NCI-H446 treated with DMSO at 0.1 percent for 48 hours (cell line): ENCODE results near the gene STUM.
"Not testable (repeated sequence)": the region's sequence is repeated elsewhere in the genome, so short reads cannot be mapped to it uniquely, and the experiment has no call there.

ENCODE experiments used
- DNase-seq: peaks from one replicate; lab custom pipeline; 2025; lab: John Stamatoyannopoulos, UW

Gene STUM

GRCh38 chr1:226604560-226605317 is 56.2 kb downstream of the STUM start:
- DNase-seq: no peak

- DNase-seq: no peak
These were observed 56.9 kb downstream of the STUM start for GRCh38 chr1:226605318-226605950.

- no peak for DNase-seq
These were observed 58.0 kb downstream of the STUM start for GRCh38 chr1:226606311-226607267.

GRCh38 chr1:226607268-226607660 is 58.7 kb downstream of the STUM start:
- no peak for DNase-seq

GRCh38 chr1:226607821-226608220 is 59.3 kb downstream of the STUM start:
- DNase-seq: no peak

- peak; percentile 32 for DNase-seq
These were observed 60.3 kb downstream of the STUM start for GRCh38 chr1:226608699-226609505.

GRCh38 chr1:226609836-226610455 is 61.4 kb downstream of the STUM start:
- DNase-seq: no peak

- no peak for DNase-seq
These were observed 62.1 kb downstream of the STUM start for GRCh38 chr1:226610671-226611070.

GRCh38 chr1:226611301-226611700 is 62.7 kb downstream of the STUM start:
- DNase-seq: no peak

GRCh38 chr1:226611980-226612379 is 63.4 kb downstream of the STUM start:
- not testable (repeated sequence) for DNase-seq

GRCh38 chr1:226615876-226616275 is 67.3 kb downstream of the STUM start:
- DNase-seq: no peak

GRCh38 chr1:226616636-226617035 is 68.1 kb downstream of the STUM start:
- no peak for DNase-seq

- no peak for DNase-seq
These were observed 68.5 kb downstream of the STUM start for GRCh38 chr1:226617109-226617508.

- DNase-seq: not testable (repeated sequence)
These were observed 69.2 kb downstream of the STUM start for GRCh38 chr1:226617719-226618118.

GRCh38 chr1:226618380-226618779 is 69.8 kb downstream of the STUM start:
- DNase-seq: no peak

GRCh38 chr1:226619031-226619430 is 70.5 kb downstream of the STUM start:
- DNase-seq: no peak

GRCh38 chr1:226622012-226622411 is 73.4 kb downstream of the STUM start:
- no peak for DNase-seq

- no peak for DNase-seq
These were observed 76.0 kb downstream of the STUM start for GRCh38 chr1:226624526-226624925.

- DNase-seq: no peak
These were observed 76.8 kb downstream of the STUM start for GRCh38 chr1:226625326-226625725.

GRCh38 chr1:226625832-226626576 is 77.4 kb downstream of the STUM start:
- no peak for DNase-seq

- DNase-seq: peak; percentile 16
These were observed 78.0 kb downstream of the STUM start for GRCh38 chr1:226626577-226626956.
